Uterus (tissue), 4 donors: ENCODE results near the gene AXIN1. TPM values are rescaled to one million over a fixed set of nuclear protein-coding genes. Genes with fewer than 3 reads are reported as not detected.

Experiments used
- DNase-seq, 2 donors: peaks; one replicate each; pipeline ENCODE4 v3.0.0-alpha.2; 2019 to 2020
- H3K27ac ChIP-seq, 2 donors: fragments of 200-600 bp; sonication (generic); 1 replicate in 1 of 2; 2 replicates in 1 of 2; pipeline ENCODE4 v1.5.1; 2016 to 2018
- H3K27me3 ChIP-seq, 2 donors: fragments of 200-600 bp; sonication (generic); one replicate each; pipeline ENCODE4 v1.5.1; 2018 to 2019; ENCODE audit warnings: control low read depth in 1 of 2
- H3K36me3 ChIP-seq, 2 donors: fragments of 200-600 bp; sonication (generic); one replicate each; pipeline ENCODE4 v1.5.1; 2019; ENCODE audit warnings: control low read depth in 1 of 2
- H3K4me1 ChIP-seq, 2 donors: fragments of 200-600 bp; sonication (generic); one replicate each; pipeline ENCODE4 v1.5.1; 2018 to 2019; ENCODE audit warnings: control low read depth in 1 of 2
- H3K4me3 ChIP-seq, 2 donors: fragments of 200-600 bp; sonication (generic); 1 replicate in 1 of 2; 2 replicates in 1 of 2; pipeline ENCODE4 v1.5.1; 2018 to 2019; ENCODE audit warnings: mild to moderate bottlenecking in 1 of 2
- H3K9me3 ChIP-seq, 2 donors: fragments of 200-600 bp; sonication (generic); one replicate each; pipeline ENCODE4 v1.5.1; 2019; ENCODE audit warnings: control low read depth in 1 of 2
- POLR2A ChIP-seq, 2 donors: fragments of 450-650 bp; IDR thresholded peaks; one replicate each; pipeline ENCODE4 v1.6.1; 2016; ENCODE audit warnings: antibody characterized with exemption in 2 of 2, mild to moderate bottlenecking in 1 of 2, moderate library complexity in 1 of 2
- intact Hi-C: fragments of 100-400 bp; cut with DNase I; formaldehyde crosslinking; loops from one replicate; pipeline ENCODE4 v1.15.1; 2023; ENCODE audit warnings: low total_unique reads
- total RNA-seq, 4 donors: library from RNA; depleted of rRNA in 3 of 4; stranded (reverse); fragments of >200 nt in 3 of 4; gene quantifications; one replicate each; pipeline versions ENCODE4 v1.1.0 to v1.2.4, GENCODE V29; 2014 to 2023
- TF ChIP-seq, protein P1 (sequence below), 4 experiments: fragments of 200-600 bp in 2 of 4; fragments of 450-650 bp in 2 of 4; sonication (generic) in 2 of 4; IDR thresholded peaks; one replicate each; pipeline ENCODE4 v1.5.1; 2016 to 2019; ENCODE audit warnings: antibody characterized with exemption in 4 of 4, mild to moderate bottlenecking in 2 of 4, moderate library complexity in 1 of 4
- donor health status: DM: yes; HTN: yes; CAD: no.

Gene AXIN1
- total RNA-seq, 4 donors from 2014 or later = 6.2 to 23.6 (median 19.9) TPM

GRCh38 chr16:283033-283805 is 69.3 kb downstream of the AXIN1 start, which contains the start of gene PDIA2:
Gene PDIA2, plus strand, starts transcription at chr16:283164. Its CDS starts 6 bp downstream, at chr16:283170.
- intact Hi-C loops = loop anchor here (10.0 kb wide), 1 partner anchor 62 kb away; no protein-coding TSS in a partner anchor
- no peak for DNase-seq

DNA sequence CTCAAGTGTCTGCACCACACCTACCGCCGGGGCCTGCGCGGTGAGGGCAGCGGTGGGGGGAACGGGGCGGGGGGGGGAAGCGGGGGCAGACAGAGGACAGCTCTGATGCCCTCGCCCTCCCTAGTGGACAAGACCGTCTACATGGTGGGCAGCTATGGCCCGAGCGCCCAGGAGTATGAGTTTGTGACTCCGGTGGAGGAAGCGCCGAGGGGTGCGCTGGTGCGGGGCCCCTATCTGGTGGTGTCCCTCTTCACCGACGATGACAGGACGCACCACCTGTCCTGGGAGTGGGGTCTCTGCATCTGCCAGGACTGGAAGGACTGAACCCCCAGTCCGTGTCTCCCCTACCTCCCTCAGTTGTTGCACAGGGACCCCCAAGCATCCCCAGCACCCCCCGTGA is 70.0 kb downstream of the AXIN1 start:
- no peak for TF ChIP-seq POLR2A (IDR thresholded peaks at IDR 0.05)
- TF ChIP-seq, protein P1, sequence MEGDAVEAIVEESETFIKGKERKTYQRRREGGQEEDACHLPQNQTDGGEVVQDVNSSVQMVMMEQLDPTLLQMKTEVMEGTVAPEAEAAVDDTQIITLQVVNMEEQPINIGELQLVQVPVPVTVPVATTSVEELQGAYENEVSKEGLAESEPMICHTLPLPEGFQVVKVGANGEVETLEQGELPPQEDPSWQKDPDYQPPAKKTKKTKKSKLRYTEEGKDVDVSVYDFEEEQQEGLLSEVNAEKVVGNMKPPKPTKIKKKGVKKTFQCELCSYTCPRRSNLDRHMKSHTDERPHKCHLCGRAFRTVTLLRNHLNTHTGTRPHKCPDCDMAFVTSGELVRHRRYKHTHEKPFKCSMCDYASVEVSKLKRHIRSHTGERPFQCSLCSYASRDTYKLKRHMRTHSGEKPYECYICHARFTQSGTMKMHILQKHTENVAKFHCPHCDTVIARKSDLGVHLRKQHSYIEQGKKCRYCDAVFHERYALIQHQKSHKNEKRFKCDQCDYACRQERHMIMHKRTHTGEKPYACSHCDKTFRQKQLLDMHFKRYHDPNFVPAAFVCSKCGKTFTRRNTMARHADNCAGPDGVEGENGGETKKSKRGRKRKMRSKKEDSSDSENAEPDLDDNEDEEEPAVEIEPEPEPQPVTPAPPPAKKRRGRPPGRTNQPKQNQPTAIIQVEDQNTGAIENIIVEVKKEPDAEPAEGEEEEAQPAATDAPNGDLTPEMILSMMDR (IDR thresholded peaks at IDR 0.05) = no peak
- intact Hi-C loops = loop anchor here (10.0 kb wide), 1 partner anchor 62 kb away; no protein-coding TSS in a partner anchor
- Histone ChIP-seq H3K9me3 (no peaks in the 10 kb centered on the region), H3K4me1 (peaks cover 0 to 9% of the 10 kb centered on the region in 2 donors), H3K36me3 (no peaks in the 10 kb centered on the region), H3K4me3 (no peak overlapping the region), H3K27me3 (peaks cover 3 to 8% of the 10 kb centered on the region in 2 donors), H3K27ac (no peak overlapping the region)
- no peak for DNase-seq

More at GRCh38 chr16:283033-283805, 69.3 kb downstream of the AXIN1 start, which contains the start of gene PDIA2:
- TF ChIP-seq, protein P1 (IDR thresholded peaks at IDR 0.05) = no peak
- no peak for TF ChIP-seq POLR2A (IDR thresholded peaks at IDR 0.05)
- Histone ChIP-seq H3K4me1 (peaks cover 0 to 9% of the 10 kb centered on the region in 2 donors), H3K27ac (no peak within 1 kb of the TSS), H3K4me3 (no peak within 1 kb of the TSS), H3K36me3 (no peaks in the 10 kb centered on the region), H3K27me3 (peaks cover 3 to 8% of the 10 kb centered on the region in 2 donors), H3K9me3 (no peaks in the 10 kb centered on the region)

- no peaks in the 10 kb centered on the region for H3K9me3 ChIP-seq
- DNase-seq = no peak
- H3K27me3 ChIP-seq = peaks cover 3 to 8% of the 10 kb centered on the region in 2 donors
- H3K4me1 ChIP-seq = peaks cover 0 to 9% of the 10 kb centered on the region in 2 donors
- no peak overlapping the region for H3K4me3 ChIP-seq
- no peaks in the 10 kb centered on the region for H3K36me3 ChIP-seq
- intact Hi-C loops = loop anchor here (10.0 kb wide), 1 partner anchor 63 kb away; no protein-coding TSS in a partner anchor
- H3K27ac ChIP-seq = no peak overlapping the region
- no peak for TF ChIP-seq POLR2A (IDR thresholded peaks at IDR 0.05)
- TF ChIP-seq, protein P1 (IDR thresholded peaks at IDR 0.05) = no peak
Measured at GRCh38 chr16:281660-282255, 70.8 kb downstream of the AXIN1 start.

GRCh38 chr16:280991-281659 is 71.4 kb downstream of the AXIN1 start:
- Histone ChIP-seq H3K36me3 (no peaks in the 10 kb centered on the region), H3K9me3 (no peaks in the 10 kb centered on the region), H3K27me3 (peaks cover 3 to 8% of the 10 kb centered on the region in 2 donors), H3K4me1 (peaks cover 0 to 9% of the 10 kb centered on the region in 2 donors), H3K4me3 (no peak overlapping the region), H3K27ac (no peak overlapping the region)
- no peak for TF ChIP-seq POLR2A (IDR thresholded peaks at IDR 0.05)
- TF ChIP-seq, protein P1 (IDR thresholded peaks at IDR 0.05) = no peak
- no peak for DNase-seq
- intact Hi-C loops = loop anchor here (10.0 kb wide), 1 partner anchor 64 kb away; no protein-coding TSS in a partner anchor
